H1 (cell line): ENCODE results near the gene EFCAB13. TPM values are rescaled to one million over a fixed set of nuclear protein-coding genes. Genes with fewer than 3 reads are reported as not detected.

Experiments used
- CTCF ChIA-PET: fragments of 300-600 bp; sonication (Branson Sonifier 250); formaldehyde crosslinking; loops from one replicate; lab custom pipeline; 2021; ENCODE audit not compliant: partially characterized antibody; lab: Charles Lee
- POLR2A ChIA-PET: fragments of 300-600 bp; sonication (Branson Sonifier 250); formaldehyde crosslinking; loops from one replicate; lab custom pipeline; 2021; ENCODE audit warnings: inconsistent platforms; ENCODE audit not compliant: partially characterized antibody; lab: Charles Lee
- DNase-seq, 2 experiments: peaks; one replicate each; pipeline versions ENCODE4 v3.0.0 to v3.0.0-alpha.2; 2010 to 2022; ENCODE audit warnings: low spot score in 2 of 2, low read depth in 1 of 2, mixed read lengths in 1 of 2
- FAIRE-seq: peaks from 2 replicates; lab custom pipeline; 2011; peaks lifted over from hg19 to GRCh38; lab: Jason Lieb, UNC
- H2AFZ ChIP-seq: 2 replicates; pipeline ENCODE4 v1.8.1; 2012; ENCODE audit warnings: low read length, inconsistent platforms
- H2AK5ac ChIP-seq: 2 replicates; pipeline ENCODE4 v1.6.1; 2013; ENCODE audit warnings: low read depth, low read length
- H2BK120ac ChIP-seq: replicated peaks from 2 replicates; pipeline ENCODE3; 2013; ENCODE audit warnings: low read depth, low read length, inconsistent platforms
- H2BK12ac ChIP-seq: 2 replicates; pipeline ENCODE4 v1.6.1; 2013; ENCODE audit warnings: low read depth, low read length
- H2BK15ac ChIP-seq: 2 replicates; pipeline ENCODE4 v1.6.1; 2013; ENCODE audit warnings: low read length
- H2BK20ac ChIP-seq: 2 replicates; pipeline ENCODE4 v1.6.1; 2013; ENCODE audit warnings: low read length
- H2BK5ac ChIP-seq: 2 replicates; pipeline ENCODE4 v1.6.1; 2013; ENCODE audit warnings: low read depth, low read length
- H3K14ac ChIP-seq: 2 replicates; pipeline ENCODE4 v1.6.1; 2013; ENCODE audit warnings: inconsistent platforms; ENCODE audit not compliant: insufficient read length
- H3K18ac ChIP-seq: 2 replicates; pipeline ENCODE4 v1.6.1; 2013; ENCODE audit warnings: low read length; ENCODE audit errors: extremely low read depth
- H3K23ac ChIP-seq: 2 replicates; pipeline ENCODE4 v1.6.1; 2013; ENCODE audit warnings: inconsistent platforms; ENCODE audit not compliant: insufficient read length
- H3K23me2 ChIP-seq: 2 replicates; pipeline ENCODE4 v1.6.1; 2013; ENCODE audit warnings: low read depth, low read length
- H3K27ac ChIP-seq: 2 replicates; pipeline ENCODE4 v1.6.1; 2011; ENCODE audit warnings: low read depth, low read length, inconsistent platforms
- H3K27me3 ChIP-seq, 4 experiments: replicated peaks in 1 of 4; 1 replicate in 1 of 4; 2 replicates in 3 of 4; pipeline versions ENCODE4 v1.6.1 to v1.8.1; 2011 to 2013; ENCODE audit warnings: low read length in 3 of 4, mild to moderate bottlenecking in 3 of 4, inconsistent platforms in 2 of 4, mixed read lengths in 2 of 4, moderate library complexity in 1 of 4; ENCODE audit not compliant: control insufficient read depth in 3 of 4, insufficient read depth in 3 of 4; ENCODE audit errors: extremely low read depth in 1 of 4
- H3K36me3 ChIP-seq, 4 experiments: 2 replicates each; pipeline versions ENCODE4 v1.6.1 to v1.8.1; 2011 to 2013; ENCODE audit warnings: mild to moderate bottlenecking in 4 of 4, low read length in 3 of 4, moderate library complexity in 2 of 4, control low read depth in 1 of 4, inconsistent platforms in 1 of 4; ENCODE audit not compliant: insufficient read depth in 4 of 4, control insufficient read depth in 2 of 4
- H3K4ac ChIP-seq: replicated peaks from 2 replicates; pipeline ENCODE3; 2013; ENCODE audit warnings: low read length, low read depth, mixed read lengths, inconsistent platforms; ENCODE audit not compliant: insufficient read length
- H3K4me1 ChIP-seq, 4 experiments: replicated peaks in 1 of 4; 1 replicate in 1 of 4; 2 replicates in 3 of 4; pipeline versions ENCODE4 v1.6.1 to v1.8.1; 2011 to 2013; ENCODE audit warnings: low read length in 3 of 4, inconsistent platforms in 2 of 4, mixed read lengths in 1 of 4; ENCODE audit not compliant: insufficient read depth in 4 of 4, control insufficient read depth in 3 of 4
- H3K4me2 ChIP-seq, 2 experiments: 2 replicates each; pipeline versions ENCODE4 v1.6.1 to v1.8.1; 2011 to 2013; ENCODE audit warnings: low read depth in 2 of 2, low read length in 2 of 2, control low read depth in 1 of 2, inconsistent platforms in 1 of 2, mild to moderate bottlenecking in 1 of 2; ENCODE audit not compliant: insufficient read depth in 1 of 2
- H3K4me3 ChIP-seq, 4 experiments: fragments of 200-600, 300-600 bp in 1 of 4; sonication (generic), shearing (Covaris generic), sonication (Bioruptor Twin) in 1 of 4; 2 replicates each; pipeline versions ENCODE4 v1.5.1 to v1.8.1; 2011 to 2016; ENCODE audit warnings: low read length in 4 of 4, low read depth in 3 of 4, control low read depth in 2 of 4, inconsistent platforms in 2 of 4, mild to moderate bottlenecking in 2 of 4, mixed read lengths in 1 of 4, moderate library complexity in 1 of 4; ENCODE audit not compliant: insufficient read depth in 2 of 4; ENCODE audit errors: extremely low read depth in 1 of 4
- H3K56ac ChIP-seq: replicated peaks from 2 replicates; pipeline ENCODE3; 2013; ENCODE audit warnings: low read depth, mild to moderate bottlenecking, mixed read lengths, low read length, inconsistent platforms; ENCODE audit not compliant: insufficient read length
- H3K79me1 ChIP-seq: 2 replicates; pipeline ENCODE4 v1.6.1; 2013; ENCODE audit warnings: low read depth, low read length, control low read depth
- H3K79me2 ChIP-seq, 2 experiments: 2 replicates each; pipeline versions ENCODE4 v1.6.1 to v1.8.1; 2012 to 2013; ENCODE audit warnings: low read length in 2 of 2, mild to moderate bottlenecking in 2 of 2, inconsistent platforms in 1 of 2; ENCODE audit not compliant: insufficient read depth in 2 of 2, control insufficient read depth in 1 of 2
- H3K9ac ChIP-seq, 4 experiments: replicated peaks in 1 of 4; 1 replicate in 1 of 4; 2 replicates in 3 of 4; pipeline versions ENCODE4 v1.6.1 to v1.8.1; 2011 to 2013; ENCODE audit warnings: low read depth in 3 of 4, low read length in 3 of 4, control low read depth in 2 of 4, mild to moderate bottlenecking in 2 of 4, moderate library complexity in 2 of 4, inconsistent platforms in 1 of 4; ENCODE audit errors: extremely low read depth in 1 of 4
- H3K9me3 ChIP-seq, 2 experiments: 2 replicates each; pipeline versions ENCODE4 v1.6.1 to v1.8.1; 2012 to 2013; ENCODE audit warnings: mild to moderate bottlenecking in 2 of 2, moderate library complexity in 2 of 2, control low read depth in 1 of 2, inconsistent platforms in 1 of 2, low read depth in 1 of 2, low read length in 1 of 2, mixed read lengths in 1 of 2; ENCODE audit not compliant: insufficient read depth in 2 of 2
- H4K20me1 ChIP-seq, 2 experiments: replicated peaks in 1 of 2; 2 replicates each; pipeline versions ENCODE3 to v1.8.1; 2011 to 2013; ENCODE audit warnings: inconsistent platforms in 2 of 2, low read length in 2 of 2, mild to moderate bottlenecking in 1 of 2; ENCODE audit not compliant: insufficient read depth in 2 of 2, control insufficient read depth in 1 of 2
- H4K5ac ChIP-seq: 2 replicates; pipeline ENCODE4 v1.6.1; 2013; ENCODE audit warnings: low read length, low read depth, mixed read lengths, inconsistent platforms; ENCODE audit not compliant: insufficient read length
- H4K8ac ChIP-seq: 2 replicates; pipeline ENCODE4 v1.8.0; 2013; ENCODE audit warnings: mild to moderate bottlenecking, moderate library complexity, low read length, inconsistent platforms; ENCODE audit not compliant: insufficient read depth; ENCODE audit errors: extremely low read depth
- H4K91ac ChIP-seq: replicated peaks from 2 replicates; pipeline ENCODE3; 2013; ENCODE audit warnings: low read length, mixed read lengths, inconsistent platforms; ENCODE audit not compliant: insufficient read length
- EGR1 ChIP-seq: IDR thresholded peaks from 2 replicates; pipeline ENCODE4 v1.6.1; 2011; ENCODE audit warnings: low read depth, low read length, borderline replicate concordance
- GTF2F1 ChIP-seq: IDR thresholded peaks from 2 replicates; pipeline ENCODE4 v1.6.1; 2012; ENCODE audit warnings: low read depth, low read length, improper control_type of control experiment, borderline replicate concordance
- KDM4A ChIP-seq: IDR thresholded peaks from one replicate; pipeline ENCODE4 v1.7.1; 2012; ENCODE audit warnings: low read depth, mild to moderate bottlenecking, moderate library complexity, low read length, inconsistent platforms; ENCODE audit not compliant: severe bottlenecking
- TCF12 ChIP-seq: IDR thresholded peaks from 2 replicates; pipeline ENCODE4 v1.6.1; 2011; ENCODE audit warnings: low read depth, mild to moderate bottlenecking, low read length
- WGBS, 2 experiments: shearing (Covaris generic) in 1 of 2; methylation state at CpG; one replicate each; pipeline versions ENCODE4 v1.1.6 to v1.1.7; 2013 to 2015; ENCODE audit warnings: low lambda C conversion rate in 2 of 2, mixed read lengths in 2 of 2, inconsistent platforms in 1 of 2, low coverage in 1 of 2, missing lambda C conversion rate in 1 of 2; ENCODE audit not compliant: insufficient replicate concordance in 2 of 2, insufficient coverage in 1 of 2, insufficient read length in 1 of 2; ENCODE audit errors: extremely low coverage in 1 of 2, missing lambda C conversion rate in 1 of 2; 5-methylcytosine and 5-hydroxymethylcytosine counted together
- polyA plus RNA-seq, 7 experiments: library from polyadenylated mRNA; depleted of rRNA in 3 of 7; stranded (reverse) in 5 of 7; unstranded in 2 of 7; fragments of >200 nt in 5 of 7; fragments of 200-250 nt in 2 of 7; gene quantifications; 1 replicate in 5 of 7; 2 replicates in 1 of 7; 4 replicates in 1 of 7; pipeline versions ENCODE4 v1.2.1 to v1.2.3, GENCODE V29; 2011 to 2013; ENCODE audit warnings: missing spikeins in 2 of 7, mixed read lengths in 2 of 7
- total RNA-seq: library from RNA; stranded (reverse); fragmentation: NEBNext Ultra II Directional; extraction: Animal tissue kit (Norgen Biotek cat#: 25700); gene quantifications from 2 replicates; pipeline ENCODE4 v1.2.1, GENCODE V29; 2021

EFCAB13 gene
- total and polyA plus RNA-seq, 2 of the 8 experiments (the other 6 are each of a cell fraction or from before 2014, with no cell fraction given): 0.12 to 2.0 TPM

DNA sequence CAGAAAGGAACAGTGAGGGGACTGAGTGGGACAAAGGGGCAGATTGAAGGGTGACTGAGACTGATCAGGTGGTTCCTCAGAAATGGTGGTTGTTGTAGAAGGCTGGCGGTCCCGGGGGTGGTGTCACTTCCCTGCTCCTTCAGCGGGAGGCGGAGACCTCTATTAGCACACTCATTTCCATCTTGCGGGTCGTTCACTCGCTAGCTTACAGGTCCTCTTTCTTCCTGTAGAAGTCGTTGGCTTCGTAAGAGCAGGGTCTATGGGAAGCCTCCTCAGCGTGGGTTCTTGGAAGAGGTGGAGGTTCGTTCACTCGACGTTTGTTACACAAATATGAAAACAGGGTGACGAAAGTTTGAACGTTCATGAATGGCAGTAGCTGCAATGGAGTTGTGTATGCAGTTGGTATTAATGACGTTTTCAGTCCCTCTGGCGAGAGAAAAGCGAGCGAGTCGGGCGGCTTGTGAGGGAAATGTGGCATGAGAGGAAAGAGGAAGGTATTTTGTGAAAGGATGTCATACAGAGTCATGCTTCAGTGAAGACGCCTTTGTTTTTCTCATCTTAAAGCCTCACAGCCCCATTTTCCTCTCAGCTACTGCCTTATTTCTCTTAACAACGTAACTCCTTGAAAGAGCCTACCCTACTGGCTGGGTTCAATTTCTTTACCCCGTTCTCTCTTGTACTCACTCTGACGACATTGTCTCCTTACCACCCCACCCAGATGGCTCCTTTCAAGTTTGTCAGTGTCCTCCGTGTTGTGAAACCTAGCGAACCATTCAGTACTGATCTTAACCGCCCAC is 667 bp downstream of the EFCAB13 start:
- Histone ChIP-seq H3K9ac (peak overlapping the region in 3 of 4 experiments; percentile 46 to 68 (median 58); a peak in 5 of 7 replicates), H4K20me1 (no peaks in the 10 kb centered on the region), H4K8ac (peak overlapping the region; percentile 90; the same call in 1 of the 2 replicates), H2AFZ (peak overlapping the region; percentile 87), H3K79me1 (no peaks in the 10 kb centered on the region; the same call in 1 of the 2 replicates), H3K36me3 (no peaks in the 10 kb centered on the region), H3K9me3 (peaks cover 0 to 4% of the 10 kb centered on the region in 2 experiments; a peak in 1 of 4 replicates), H4K91ac (peak overlapping the region; percentile 61), H3K27me3 (peaks cover 0 to 13% (median 4%) of the 10 kb centered on the region in 4 experiments; a peak in 4 of 7 replicates), H3K23ac (no peak overlapping the region), H2AK5ac (no peak overlapping the region; the same call in 1 of the 2 replicates), H4K5ac (peak overlapping the region; percentile 74), H3K4me3 (peak overlapping the region; percentile 49 to 69 (median 60)), H2BK5ac (peak overlapping the region; percentile 90; the same call in 1 of the 2 replicates), H3K4me2 (peak overlapping the region; percentile 88 to 98), H3K56ac (peak overlapping the region; percentile 9), H3K23me2 (peaks cover 5% of the 10 kb centered on the region), H2BK15ac (peak overlapping the region; percentile 97), H2BK120ac (no peak overlapping the region), H2BK12ac (peak overlapping the region; percentile 93; the same call in 1 of the 2 replicates), H3K79me2 (no peaks in the 10 kb centered on the region), H2BK20ac (no peak overlapping the region), H3K4ac (no peak overlapping the region), H3K18ac (peak overlapping the region; percentile 99), H3K4me1 (peaks cover 0 to 2% (median 0%) of the 10 kb centered on the region in 4 experiments; a peak in 2 of 7 replicates), H3K27ac (peak overlapping the region; percentile 37; the same call in 1 of the 2 replicates), H3K14ac (no peak overlapping the region)
- FAIRE-seq (no peak), DNase-seq (no peak)
- WGBS, 2 experiments: 47% methylated on average over 28 of the region's 28 CpGs; no CpG with 5 or more reads in 1 of the 2 experiments
- CTCF ChIA-PET: interaction anchor here (1.2 to 3.1 kb wide), 4 partner anchors 9 to 294 kb away, joined by 3 to 13 read pairs (median 6); no protein-coding TSS in a partner anchor
- POLR2A ChIA-PET: interaction anchor here (0.9 to 1.8 kb wide), 11 partner anchors 9 to 325 kb away, joined by 3 to 7 read pairs (median 3); partner anchors contain the start of gene CDC27
- no peak for TF ChIP-seq GTF2F1
- TF ChIP-seq KDM4A: peak; percentile 23
- no peak for TF ChIP-seq TCF12
- no peak for TF ChIP-seq EGR1
